ENCODE results near the gene INA. TPM values are rescaled to one million over a fixed set of nuclear protein-coding genes. Genes with fewer than 3 reads are reported as not detected.
"Not testable (repeated sequence)": the region's sequence is repeated elsewhere in the genome, so short reads cannot be mapped to it uniquely, and the experiment has no call there.

Gene INA
- total RNA-seq, 1 donor from 2014 or later = not detected

DNA sequence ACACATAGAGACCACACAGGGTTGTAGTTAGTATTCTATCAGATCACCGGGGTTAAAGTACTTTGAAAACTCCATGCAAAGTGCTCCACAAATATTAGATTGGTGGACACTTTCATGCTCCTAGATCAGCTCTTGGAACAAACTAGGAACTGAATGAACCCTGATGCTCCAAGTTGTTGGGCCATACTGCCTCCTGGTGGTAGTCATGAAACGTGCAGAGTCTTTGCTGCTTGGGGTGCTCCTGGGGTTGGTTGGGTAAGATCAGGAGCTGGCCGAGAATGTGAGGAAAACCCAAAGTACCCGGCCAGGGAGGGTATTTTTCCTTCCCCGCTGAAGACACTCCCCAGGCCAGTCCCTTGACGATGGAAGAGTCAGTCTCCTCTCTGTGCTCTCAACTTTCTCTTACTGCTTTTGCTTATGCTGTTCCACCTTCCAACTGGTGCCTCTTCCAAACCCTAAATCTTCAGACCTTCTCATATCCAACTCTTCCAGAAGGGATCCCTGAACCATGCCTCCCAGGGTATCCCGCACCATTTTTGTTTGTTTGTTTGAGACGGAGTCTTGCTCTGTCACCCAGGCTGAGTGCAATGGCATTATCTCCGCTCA lies 32.2 kb upstream of the INA start:
- no peak overlapping the region for H3K27ac ChIP-seq (ENCODE audit: low read depth, low read length)
- no peak overlapping the region for H3K9ac ChIP-seq (ENCODE audit: low read depth in 1 of 3, low read length in 3 of 3)
- no peaks in the 10 kb centered on the region for H3K36me3 ChIP-seq (ENCODE audit: control insufficient read depth in 3 of 3, insufficient read depth in 3 of 3, low read length in 3 of 3)
- H3K27me3 ChIP-seq (ENCODE audit: control insufficient read depth in 3 of 3, insufficient read depth in 3 of 3, low read length in 3 of 3) = no peaks in the 10 kb centered on the region
- no peaks in the 10 kb centered on the region for H3K9me3 ChIP-seq (ENCODE audit: control insufficient read depth in 3 of 3, low read length in 3 of 3)
- H3K4me1 ChIP-seq (ENCODE audit: control insufficient read depth in 3 of 3, insufficient read depth in 3 of 3, low read length in 3 of 3) = peaks cover 10 to 24% (median 12%) of the 10 kb centered on the region in 3 donors
- H3K4me3 ChIP-seq (ENCODE audit: low read length in 3 of 3) = no peak overlapping the region

DNA sequence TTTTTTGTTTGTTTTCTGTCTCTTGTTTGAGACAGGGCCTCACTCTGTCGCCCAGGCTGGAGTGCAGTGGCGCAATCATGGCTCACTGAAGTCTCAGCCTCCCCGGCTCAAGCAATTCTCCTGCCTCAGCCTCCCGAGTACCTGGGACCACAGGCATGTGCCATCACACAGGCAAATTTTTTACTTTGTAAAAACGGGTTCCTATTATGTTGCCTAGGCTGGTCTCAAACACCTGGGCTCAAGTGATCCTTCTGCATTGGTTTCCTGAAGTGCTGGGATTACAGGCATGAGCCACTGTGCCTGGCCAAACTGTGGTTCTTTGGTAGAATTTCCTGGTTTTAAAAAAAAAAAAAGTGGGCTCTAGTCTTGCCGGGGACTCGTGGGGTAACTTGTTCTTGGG lies 31.4 kb upstream of the INA start, which contains the start of gene RPEL1:
TSS of gene RPEL1 (plus strand) at position 301 of the 400 bp plus-strand sequence. CDS start 110 bp downstream, outside the sequence.
- H3K27ac ChIP-seq (ENCODE audit: low read depth, low read length); H3K36me3 ChIP-seq (ENCODE audit: control insufficient read depth in 3 of 3, insufficient read depth in 3 of 3, low read length in 3 of 3); H3K27me3 ChIP-seq (ENCODE audit: control insufficient read depth in 3 of 3, insufficient read depth in 3 of 3, low read length in 3 of 3); H3K4me3 ChIP-seq (ENCODE audit: low read length in 3 of 3); H3K9ac ChIP-seq (ENCODE audit: low read depth in 1 of 3, low read length in 3 of 3); H3K9me3 ChIP-seq (ENCODE audit: control insufficient read depth in 3 of 3, low read length in 3 of 3): not testable (repeated sequence)
- H3K4me1 ChIP-seq (ENCODE audit: control insufficient read depth in 3 of 3, insufficient read depth in 3 of 3, low read length in 3 of 3) = peaks cover 10 to 18% (median 12%) of the 10 kb centered on the region in 3 donors

DNA sequence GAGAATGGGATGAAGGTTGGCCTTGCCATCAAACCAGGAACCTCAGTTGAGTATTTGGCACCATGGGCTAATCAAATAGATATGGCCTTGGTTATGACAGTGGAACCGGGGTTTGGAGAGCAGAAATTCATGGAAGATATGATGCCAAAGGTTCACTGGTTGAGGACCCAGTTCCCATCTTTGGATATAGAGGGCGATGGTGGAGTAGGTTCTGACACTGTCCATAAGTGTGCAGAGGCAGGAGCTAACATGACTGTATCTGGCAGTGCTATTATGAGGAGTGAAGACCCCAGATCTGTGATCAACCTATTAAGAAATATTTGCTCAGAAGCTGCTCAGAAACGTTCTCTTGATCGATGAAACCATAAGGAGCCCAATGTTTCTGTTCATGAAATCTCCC lies 30.6 kb upstream of the INA start:
- Histone ChIP-seq H3K9me3 (ENCODE audit: control insufficient read depth in 3 of 3, low read length in 3 of 3) (no peaks in the 10 kb centered on the region), H3K4me3 (ENCODE audit: low read length in 3 of 3) (no peak overlapping the region), H3K27ac (ENCODE audit: low read depth, low read length) (no peak overlapping the region), H3K4me1 (ENCODE audit: control insufficient read depth in 3 of 3, insufficient read depth in 3 of 3, low read length in 3 of 3) (peaks cover 7 to 13% (median 8%) of the 10 kb centered on the region in 3 donors), H3K36me3 (ENCODE audit: control insufficient read depth in 3 of 3, insufficient read depth in 3 of 3, low read length in 3 of 3) (no peaks in the 10 kb centered on the region), H3K27me3 (ENCODE audit: control insufficient read depth in 3 of 3, insufficient read depth in 3 of 3, low read length in 3 of 3) (no peaks in the 10 kb centered on the region), H3K9ac (ENCODE audit: low read depth in 1 of 3, low read length in 3 of 3) (no peak overlapping the region)

DNA sequence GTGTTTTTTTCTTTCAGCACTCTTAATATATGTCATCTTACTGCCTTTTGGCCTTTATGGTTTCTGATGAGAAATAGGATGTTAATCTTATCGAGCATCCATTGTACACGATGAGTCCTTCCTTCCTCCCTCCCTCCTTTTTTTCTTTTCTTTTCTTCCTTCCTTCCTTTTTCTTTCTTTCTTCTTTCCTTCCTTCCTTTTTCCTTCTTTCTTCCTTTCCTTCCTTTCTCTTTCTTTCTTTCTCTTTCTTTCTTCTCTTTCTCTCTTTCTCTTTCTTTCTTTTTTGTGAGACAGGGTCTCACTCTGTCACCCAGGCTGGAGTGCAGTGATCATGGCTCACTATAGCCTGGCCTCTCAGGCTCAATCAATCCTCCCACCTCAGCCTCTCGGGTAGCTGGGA lies 22.8 kb upstream of the INA start:
- H3K9ac ChIP-seq (ENCODE audit: low read depth in 1 of 3, low read length in 3 of 3) = no peak overlapping the region
- H3K27me3 ChIP-seq (ENCODE audit: control insufficient read depth in 3 of 3, insufficient read depth in 3 of 3, low read length in 3 of 3) = no peaks in the 10 kb centered on the region
- H3K27ac ChIP-seq (ENCODE audit: low read depth, low read length) = no peak overlapping the region
- no peaks in the 10 kb centered on the region for H3K4me1 ChIP-seq (ENCODE audit: control insufficient read depth in 3 of 3, insufficient read depth in 3 of 3, low read length in 3 of 3)
- H3K4me3 ChIP-seq (ENCODE audit: low read length in 3 of 3) = no peak overlapping the region
- no peaks in the 10 kb centered on the region for H3K9me3 ChIP-seq (ENCODE audit: control insufficient read depth in 3 of 3, low read length in 3 of 3)
- no peaks in the 10 kb centered on the region for H3K36me3 ChIP-seq (ENCODE audit: control insufficient read depth in 3 of 3, insufficient read depth in 3 of 3, low read length in 3 of 3)

DNA sequence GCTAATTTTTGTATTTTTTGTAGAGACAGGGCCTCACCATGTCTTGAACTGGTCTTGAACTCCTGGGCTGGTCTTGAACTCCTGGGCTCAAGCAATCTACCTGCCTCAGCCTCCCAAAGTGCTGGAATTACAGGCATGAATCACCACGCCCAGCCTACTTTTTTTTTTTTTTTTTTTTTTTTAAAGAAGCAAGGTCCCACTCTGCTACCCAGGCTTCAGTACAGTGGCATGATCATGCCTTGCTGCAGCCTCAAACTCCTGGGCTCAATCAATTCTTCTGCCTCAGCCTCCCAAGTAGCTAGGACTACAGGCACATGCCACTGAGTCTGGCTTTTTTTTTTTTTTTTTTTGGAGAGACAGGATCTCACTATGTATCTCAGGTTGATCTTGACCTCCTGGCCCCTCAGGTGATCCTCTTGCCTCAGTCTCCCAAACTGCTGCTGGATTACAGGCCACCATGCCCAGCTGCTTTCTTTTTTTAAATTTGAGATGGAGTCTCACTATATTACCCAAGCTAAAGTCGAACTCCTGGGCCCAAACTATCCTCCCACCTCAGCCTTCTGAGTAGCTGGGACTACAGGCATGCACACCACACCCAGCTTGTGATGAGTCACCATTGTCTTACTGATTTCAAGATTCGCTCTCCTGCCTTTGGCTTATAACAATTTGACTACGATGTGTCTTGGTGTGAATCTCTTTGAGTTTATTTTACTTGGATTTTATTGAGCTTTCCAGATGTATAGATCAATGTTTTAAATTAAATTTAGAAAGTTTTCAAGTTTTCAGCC lies 22.2 kb upstream of the INA start:
- Histone ChIP-seq H3K4me1 (ENCODE audit: control insufficient read depth in 3 of 3, insufficient read depth in 3 of 3, low read length in 3 of 3) (no peaks in the 10 kb centered on the region), H3K9me3 (ENCODE audit: control insufficient read depth in 3 of 3, low read length in 3 of 3) (no peaks in the 10 kb centered on the region), H3K9ac (ENCODE audit: low read depth in 1 of 3, low read length in 3 of 3) (no peak overlapping the region), H3K27ac (ENCODE audit: low read depth, low read length) (no peak overlapping the region), H3K36me3 (ENCODE audit: control insufficient read depth in 3 of 3, insufficient read depth in 3 of 3, low read length in 3 of 3) (no peaks in the 10 kb centered on the region), H3K4me3 (ENCODE audit: low read length in 3 of 3) (no peak overlapping the region), H3K27me3 (ENCODE audit: control insufficient read depth in 3 of 3, insufficient read depth in 3 of 3, low read length in 3 of 3) (no peaks in the 10 kb centered on the region)

DNA sequence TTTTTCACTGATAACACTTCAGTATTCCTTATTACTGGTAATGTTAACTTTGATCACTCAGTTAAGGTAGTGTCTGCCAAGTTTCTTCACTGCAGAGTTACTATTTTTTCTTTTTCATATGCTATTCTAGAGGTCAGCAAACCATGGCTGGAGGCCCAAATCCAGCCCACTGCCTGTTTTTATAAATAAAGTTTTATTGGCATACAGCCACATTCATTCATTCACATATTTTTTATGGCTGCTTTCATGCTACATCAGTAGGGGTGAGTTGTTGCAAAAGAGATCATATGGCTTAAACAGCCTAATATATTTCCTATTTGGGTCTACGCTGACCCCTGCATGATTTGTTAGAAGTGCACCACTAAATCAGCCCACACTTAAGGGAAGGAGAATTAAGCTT lies 20.3 kb upstream of the INA start:
- Histone ChIP-seq H3K36me3 (ENCODE audit: control insufficient read depth in 3 of 3, insufficient read depth in 3 of 3, low read length in 3 of 3) (no peaks in the 10 kb centered on the region), H3K9ac (ENCODE audit: low read depth in 1 of 3, low read length in 3 of 3) (no peak overlapping the region), H3K27me3 (ENCODE audit: control insufficient read depth in 3 of 3, insufficient read depth in 3 of 3, low read length in 3 of 3) (no peaks in the 10 kb centered on the region), H3K4me1 (ENCODE audit: control insufficient read depth in 3 of 3, insufficient read depth in 3 of 3, low read length in 3 of 3) (no peaks in the 10 kb centered on the region), H3K4me3 (ENCODE audit: low read length in 3 of 3) (no peak overlapping the region), H3K9me3 (ENCODE audit: control insufficient read depth in 3 of 3, low read length in 3 of 3) (no peaks in the 10 kb centered on the region), H3K27ac (ENCODE audit: low read depth, low read length) (no peak overlapping the region)

DNA sequence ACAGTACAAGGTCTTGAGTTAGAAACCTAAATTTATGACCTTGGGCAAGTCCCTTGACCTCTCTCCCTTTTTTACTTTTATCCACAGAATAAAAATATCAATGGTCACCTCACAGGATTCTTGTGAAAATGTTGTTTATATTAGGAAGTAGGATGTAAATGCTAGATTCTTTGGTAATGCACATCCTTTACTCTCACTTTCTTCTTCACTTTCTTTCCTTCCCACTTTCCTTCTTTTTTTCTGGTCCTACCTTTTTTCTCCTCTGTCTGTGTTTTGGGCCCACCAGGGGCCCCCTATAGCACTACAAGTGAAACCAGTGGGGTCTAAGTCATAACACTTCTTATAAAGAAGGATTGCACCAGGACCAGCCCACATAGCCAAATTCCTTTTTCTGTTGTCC lies 19.1 kb upstream of the INA start:
- no peak overlapping the region for H3K27ac ChIP-seq (ENCODE audit: low read depth, low read length)
- H3K4me3 ChIP-seq (ENCODE audit: low read length in 3 of 3) = no peak overlapping the region
- H3K4me1 ChIP-seq (ENCODE audit: control insufficient read depth in 3 of 3, insufficient read depth in 3 of 3, low read length in 3 of 3) = no peaks in the 10 kb centered on the region
- H3K9me3 ChIP-seq (ENCODE audit: control insufficient read depth in 3 of 3, low read length in 3 of 3) = no peaks in the 10 kb centered on the region
- peaks cover 3 to 5% (median 3%) of the 10 kb centered on the region in 3 donors for H3K27me3 ChIP-seq (ENCODE audit: control insufficient read depth in 3 of 3, insufficient read depth in 3 of 3, low read length in 3 of 3)
- H3K9ac ChIP-seq (ENCODE audit: low read depth in 1 of 3, low read length in 3 of 3) = no peak overlapping the region
- no peaks in the 10 kb centered on the region for H3K36me3 ChIP-seq (ENCODE audit: control insufficient read depth in 3 of 3, insufficient read depth in 3 of 3, low read length in 3 of 3)

DNA sequence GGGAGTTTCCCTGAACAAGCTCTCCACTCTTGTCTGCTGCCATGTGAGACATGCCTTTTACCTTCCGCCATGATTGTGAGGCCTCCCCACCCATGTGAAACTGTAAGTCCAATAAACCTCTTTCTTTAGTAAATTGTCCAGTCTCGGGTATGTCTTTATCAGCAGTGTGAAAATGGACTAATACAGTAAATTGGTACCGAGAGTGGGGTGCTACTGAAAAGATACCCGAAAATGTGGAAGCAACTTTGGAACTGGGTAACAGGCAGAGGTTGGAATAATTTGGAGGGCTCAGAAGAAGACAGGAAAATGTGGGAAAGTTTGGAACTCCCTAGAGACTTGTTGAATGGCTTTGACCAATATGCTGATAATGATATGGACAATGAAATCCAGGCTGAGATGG lies 18.0 kb upstream of the INA start:
- not testable (repeated sequence) for H3K4me3 ChIP-seq (ENCODE audit: low read length in 3 of 3); H3K4me1 ChIP-seq (ENCODE audit: control insufficient read depth in 3 of 3, insufficient read depth in 3 of 3, low read length in 3 of 3); H3K27ac ChIP-seq (ENCODE audit: low read depth, low read length); H3K9me3 ChIP-seq (ENCODE audit: control insufficient read depth in 3 of 3, low read length in 3 of 3); H3K36me3 ChIP-seq (ENCODE audit: control insufficient read depth in 3 of 3, insufficient read depth in 3 of 3, low read length in 3 of 3); H3K9ac ChIP-seq (ENCODE audit: low read depth in 1 of 3, low read length in 3 of 3); H3K27me3 ChIP-seq (ENCODE audit: control insufficient read depth in 3 of 3, insufficient read depth in 3 of 3, low read length in 3 of 3)

DNA sequence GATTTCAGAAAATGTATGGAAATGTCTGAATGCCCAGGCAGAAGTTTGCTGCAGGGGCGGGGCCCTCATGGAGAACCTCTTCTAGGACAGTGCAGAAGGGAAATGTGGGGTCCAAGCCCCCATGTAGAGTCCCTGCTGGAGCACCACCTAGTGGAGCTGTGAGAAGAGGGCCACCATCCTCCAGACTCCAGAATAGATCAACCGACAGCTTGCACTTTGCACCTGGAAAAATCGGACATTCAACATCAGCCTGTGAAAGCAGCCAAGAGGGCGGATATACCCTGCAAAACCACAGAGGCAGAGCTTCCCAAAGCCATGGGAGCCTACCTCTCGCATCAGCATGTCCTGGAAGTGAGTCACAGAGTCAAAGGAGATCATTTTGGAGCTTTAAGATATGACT lies 16.9 kb upstream of the INA start:
- H3K4me1 ChIP-seq (ENCODE audit: control insufficient read depth in 3 of 3, insufficient read depth in 3 of 3, low read length in 3 of 3) = no peaks in the 10 kb centered on the region
- no peak overlapping the region for H3K9ac ChIP-seq (ENCODE audit: low read depth in 1 of 3, low read length in 3 of 3)
- no peaks in the 10 kb centered on the region for H3K9me3 ChIP-seq (ENCODE audit: control insufficient read depth in 3 of 3, low read length in 3 of 3)
- H3K4me3 ChIP-seq (ENCODE audit: low read length in 3 of 3) = no peak overlapping the region
- H3K36me3 ChIP-seq (ENCODE audit: control insufficient read depth in 3 of 3, insufficient read depth in 3 of 3, low read length in 3 of 3) = no peaks in the 10 kb centered on the region
- no peak overlapping the region for H3K27ac ChIP-seq (ENCODE audit: low read depth, low read length)
- peaks cover 3 to 15% (median 3%) of the 10 kb centered on the region in 3 donors for H3K27me3 ChIP-seq (ENCODE audit: control insufficient read depth in 3 of 3, insufficient read depth in 3 of 3, low read length in 3 of 3)

DNA sequence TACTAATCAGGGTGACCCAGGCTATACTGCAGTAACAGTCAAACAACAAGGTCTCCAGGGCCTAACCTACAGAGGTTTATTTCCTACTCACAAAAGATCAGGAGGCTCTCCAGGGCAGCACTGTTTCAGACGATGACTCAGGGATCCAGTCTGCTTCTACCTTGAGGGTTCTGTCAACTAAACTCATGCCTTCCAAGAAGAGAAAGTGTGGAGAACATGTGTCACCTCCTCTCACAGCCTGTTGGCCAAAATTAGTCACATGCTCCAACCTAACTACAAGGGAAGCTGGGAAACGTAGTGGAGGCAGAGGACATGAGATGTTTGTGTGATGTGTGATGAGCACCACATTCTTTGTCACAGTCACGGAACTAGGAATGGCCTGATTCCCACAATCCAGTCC lies 14.7 kb upstream of the INA start:
- peaks cover 3 to 19% (median 3%) of the 10 kb centered on the region in 3 donors for H3K27me3 ChIP-seq (ENCODE audit: control insufficient read depth in 3 of 3, insufficient read depth in 3 of 3, low read length in 3 of 3)

More for the DNA sequence above, 14.7 kb upstream of the INA start:
- no peaks in the 10 kb centered on the region for H3K9me3 ChIP-seq (ENCODE audit: control insufficient read depth in 3 of 3, low read length in 3 of 3)
- no peaks in the 10 kb centered on the region for H3K4me1 ChIP-seq (ENCODE audit: control insufficient read depth in 3 of 3, insufficient read depth in 3 of 3, low read length in 3 of 3)
- no peak overlapping the region for H3K4me3 ChIP-seq (ENCODE audit: low read length in 3 of 3)
- H3K36me3 ChIP-seq (ENCODE audit: control insufficient read depth in 3 of 3, insufficient read depth in 3 of 3, low read length in 3 of 3) = no peaks in the 10 kb centered on the region
- no peak overlapping the region for H3K27ac ChIP-seq (ENCODE audit: low read depth, low read length)
- no peak overlapping the region for H3K9ac ChIP-seq (ENCODE audit: low read depth in 1 of 3, low read length in 3 of 3)

Data from skeletal muscle tissue (tissue), 4 donors.